PC-9 (cell line): ENCODE results near the gene GON4L. TPM values are rescaled to one million over a fixed set of nuclear protein-coding genes. Genes with fewer than 3 reads are reported as not detected.

Experiments
- BruUV-seq: library from RNA; stranded (reverse); fragments of 400-500 nt; replicated peaks from 2 replicates; lab custom pipeline; 2021; lab: Mats Ljungman, UMichigan
- CTCF ChIA-PET: fragments of 300-600 bp; sonication (Branson Sonifier 250); formaldehyde crosslinking; loops from one replicate; lab custom pipeline; 2022; ENCODE audit warnings: antibody characterized with exemption; lab: Charles Lee
- POLR2A ChIA-PET: fragments of 300-600 bp; sonication (Branson Sonifier 250); formaldehyde crosslinking; loops from one replicate; lab custom pipeline; 2022; ENCODE audit warnings: antibody characterized with exemption; ENCODE audit not compliant: unreplicated experiment; lab: Charles Lee
- DNase-seq, 2 experiments: peaks; one replicate each; pipeline versions ENCODE4 v3.0.0 to v3.0.0-alpha.2; 2015 to 2022; ENCODE audit warnings: mixed read lengths in 1 of 2
- H2AFZ ChIP-seq: fragments of 200-600 bp; sonication (generic); 2 replicates; pipeline ENCODE4 v1.8.1; 2017; ENCODE audit warnings: antibody characterized with exemption
- H3F3A ChIP-seq: fragments of 200-600 bp; sonication (generic); 2 replicates; pipeline ENCODE4 v1.8.1; 2017; ENCODE audit warnings: antibody characterized with exemption, mild to moderate bottlenecking, low read depth; ENCODE audit not compliant: insufficient read depth
- H3K27ac ChIP-seq: fragments of 200-600 bp; sonication (generic); 2 replicates; pipeline ENCODE4 v1.6.1; 2016; ENCODE audit warnings: mixed run types
- H3K27me3 ChIP-seq: fragments of 200-600 bp; sonication (generic); 2 replicates; pipeline ENCODE4 v1.6.1; 2016; ENCODE audit warnings: low read depth, mixed run types; ENCODE audit not compliant: insufficient read depth
- H3K36me3 ChIP-seq: fragments of 200-600 bp; sonication (generic); 2 replicates; pipeline ENCODE4 v1.6.1; 2016; ENCODE audit warnings: low read depth, mixed run types
- H3K4me1 ChIP-seq: fragments of 200-600 bp; sonication (generic); replicated peaks from 2 replicates; pipeline ENCODE4 v1.6.1; 2016; ENCODE audit warnings: mixed run types; ENCODE audit not compliant: insufficient read depth
- H3K4me2 ChIP-seq: fragments of 200-600 bp; sonication (generic); 2 replicates; pipeline ENCODE4 v1.6.1; 2017; ENCODE audit warnings: mixed run types
- H3K4me3 ChIP-seq: fragments of 200-600 bp; sonication (generic); 2 replicates; pipeline ENCODE4 v1.6.1; 2016; ENCODE audit warnings: mixed run types
- H3K79me2 ChIP-seq: fragments of 200-600 bp; sonication (generic); 2 replicates; pipeline ENCODE4 v1.6.1; 2017; ENCODE audit warnings: low read depth, mixed run types
- H3K9me2 ChIP-seq: fragments of 200-600 bp; sonication (generic); 2 replicates; pipeline ENCODE4 v1.8.1; 2017; ENCODE audit warnings: mild to moderate bottlenecking; ENCODE audit not compliant: insufficient read depth
- H3K9me3 ChIP-seq: fragments of 200-600 bp; sonication (generic); 2 replicates; pipeline ENCODE4 v1.8.1; 2016; ENCODE audit warnings: low read depth; ENCODE audit not compliant: insufficient read depth
- H4K20me1 ChIP-seq: fragments of 200-600 bp; sonication (generic); 2 replicates; pipeline ENCODE4 v1.8.1; 2017; ENCODE audit not compliant: insufficient read depth
- CTCF ChIP-seq: fragments of 200-600 bp; sonication (generic); conservative IDR thresholded peaks from 2 replicates; pipeline ENCODE4 v1.6.1; 2017; ENCODE audit warnings: mixed run types, antibody characterized with exemption, mild to moderate bottlenecking, moderate library complexity
- EZH2 ChIP-seq: fragments of 200-600 bp; sonication (generic); IDR thresholded peaks from 2 replicates; pipeline ENCODE4 v1.8.0; 2017; ENCODE audit warnings: antibody characterized with exemption, low read depth
- intact Hi-C: fragments of 100-400 bp; cut with micrococcal nuclease; formaldehyde crosslinking; loops from one replicate; pipeline ENCODE4 v1.10.0; 2022; ENCODE audit not compliant: unreplicated experiment
- total RNA-seq: library from RNA; stranded (reverse); gene quantifications from 2 replicates; pipeline ENCODE4 v1.2.3, GENCODE V29; 2021

The GON4L gene
- total RNA-seq, 1 experiment from 2014 or later = 45.8 TPM

- H3K9me3 ChIP-seq = no peaks in the 10 kb centered on the region
- no peaks in the 10 kb centered on the region for H3K36me3 ChIP-seq
- no peaks in the 10 kb centered on the region for H4K20me1 ChIP-seq
- BruUV-seq = no TSS peak
- H3K27me3 ChIP-seq = no peaks in the 10 kb centered on the region
- CTCF ChIA-PET = no interaction called here
- no peak for DNase-seq
- no peaks in the 10 kb centered on the region for H3K79me2 ChIP-seq
- no peak overlapping the region for H3K4me2 ChIP-seq
- POLR2A ChIA-PET = no interaction called here
- intact Hi-C loops = no loop called here
- no peaks in the 10 kb centered on the region for H3K9me2 ChIP-seq
- no peak for TF ChIP-seq EZH2
- TF ChIP-seq CTCF = no peak
- no peak overlapping the region for H2AFZ ChIP-seq
- H3F3A ChIP-seq = no peaks in the 10 kb centered on the region
- no peak overlapping the region for H3K4me3 ChIP-seq
- no peaks in the 10 kb centered on the region for H3K4me1 ChIP-seq
- H3K27ac ChIP-seq = no peak overlapping the region
These were observed 23.2 kb upstream of the GON4L start for GRCh38 chr1:155880251-155880650.

GRCh38 chr1:155877945-155878344, 20.9 kb upstream of the GON4L start:
- Histone ChIP-seq H4K20me1 (no peaks in the 10 kb centered on the region), H3K4me1 (no peaks in the 10 kb centered on the region), H3K79me2 (no peaks in the 10 kb centered on the region), H3F3A (no peaks in the 10 kb centered on the region; the same call in 1 of the 2 replicates), H3K27ac (no peak overlapping the region), H3K4me2 (no peak overlapping the region), H3K36me3 (no peaks in the 10 kb centered on the region), H3K4me3 (no peak overlapping the region), H3K27me3 (no peaks in the 10 kb centered on the region), H3K9me2 (no peaks in the 10 kb centered on the region), H3K9me3 (no peaks in the 10 kb centered on the region), H2AFZ (no peak overlapping the region)
- ChIA-PET CTCF (no interaction called here), POLR2A (interaction anchor here (0.6 kb wide), 1 partner anchor 1658 kb away, joined by 3 read pairs; no protein-coding TSS in a partner anchor)
- TF ChIP-seq CTCF = no peak
- TF ChIP-seq EZH2 = no peak
- BruUV-seq = no TSS peak
- intact Hi-C loops = no loop called here
- DNase-seq = no peak

GRCh38 chr1:155873860-155874259, 16.8 kb upstream of the GON4L start:
- no peak for TF ChIP-seq EZH2
- TF ChIP-seq CTCF = no peak
- ChIA-PET CTCF (no interaction called here), POLR2A (no interaction called here)
- no peaks in the 10 kb centered on the region; the same call in 1 of the 2 replicates for H3F3A ChIP-seq
- H3K4me1 ChIP-seq = no peaks in the 10 kb centered on the region
- DNase-seq = no peak
- no TSS peak for BruUV-seq
- no peaks in the 10 kb centered on the region for H3K36me3 ChIP-seq
- no peak overlapping the region for H3K4me3 ChIP-seq
- H3K27ac ChIP-seq = no peak overlapping the region
- H3K9me3 ChIP-seq = no peaks in the 10 kb centered on the region
- intact Hi-C loops = no loop called here
- no peak overlapping the region for H3K4me2 ChIP-seq
- no peaks in the 10 kb centered on the region for H4K20me1 ChIP-seq
- H3K79me2 ChIP-seq = no peaks in the 10 kb centered on the region
- H2AFZ ChIP-seq = no peak overlapping the region
- no peaks in the 10 kb centered on the region for H3K9me2 ChIP-seq
- no peaks in the 10 kb centered on the region for H3K27me3 ChIP-seq
